Kidney (tissue), 14 donors: ENCODE measurements around the gene IBA57. TPM values are rescaled to one million over a fixed set of nuclear protein-coding genes. Genes with fewer than 3 reads are reported as not detected.

Experiments
- DNase-seq, 5 donors: peaks; one replicate each; pipeline ENCODE4 v3.0.0-alpha.2; 2013 to 2020
- FAIRE-seq: peaks from 2 replicates; lab custom pipeline; 2012; peaks lifted over from hg19 to GRCh38; lab: Jason Lieb, UNC
- H3K27ac ChIP-seq, 2 donors: one replicate each; pipeline ENCODE4 v1.7.0; 2013; ENCODE audit warnings: low read depth in 2 of 2, low read length in 2 of 2, inconsistent platforms in 1 of 2
- H3K27me3 ChIP-seq: one replicate; pipeline ENCODE4 v1.7.1; 2013; ENCODE audit warnings: low read length, inconsistent platforms; ENCODE audit not compliant: control insufficient read depth, insufficient read depth
- H3K36me3 ChIP-seq, 3 donors: one replicate each; pipeline versions ENCODE4 v1.7.0 to v1.7.1; 2013; ENCODE audit warnings: low read length in 3 of 3, control low read depth in 1 of 3, inconsistent platforms in 1 of 3; ENCODE audit not compliant: insufficient read depth in 3 of 3, control insufficient read depth in 2 of 3
- H3K4me1 ChIP-seq, 3 donors: one replicate each; pipeline versions ENCODE4 v1.7.0 to v1.7.1; 2013; ENCODE audit warnings: low read length in 3 of 3, inconsistent platforms in 1 of 3, low read depth in 1 of 3; ENCODE audit not compliant: control insufficient read depth in 2 of 3, insufficient read depth in 2 of 3
- H3K4me3 ChIP-seq, 3 donors: one replicate each; pipeline versions ENCODE4 v1.7.0 to v1.8.1; 2013; ENCODE audit warnings: low read length in 3 of 3, control low read depth in 1 of 3, inconsistent platforms in 1 of 3
- H3K9ac ChIP-seq, 3 donors: one replicate each; pipeline versions ENCODE4 v1.7.0 to v1.7.1; 2013; ENCODE audit warnings: low read length in 3 of 3, control low read depth in 1 of 3, inconsistent platforms in 1 of 3
- H3K9me3 ChIP-seq, 3 donors: one replicate each; pipeline versions ENCODE4 v1.7.0 to v1.7.1; 2013; ENCODE audit warnings: low read length in 3 of 3, control low read depth in 1 of 3, inconsistent platforms in 1 of 3; ENCODE audit not compliant: control insufficient read depth in 2 of 3, insufficient read depth in 1 of 3
- CTCF ChIP-seq: IDR thresholded peaks from 3 replicates; pipeline ENCODE4 v1.5.1; 2012; ENCODE audit warnings: mild to moderate bottlenecking, moderate library complexity, borderline replicate concordance; ENCODE audit not compliant: insufficient read depth; ENCODE audit errors: extremely low read depth
- intact Hi-C: fragments of 100-400 bp; cut with DNase I; formaldehyde crosslinking; loops from one replicate; pipeline ENCODE4 v1.11.1; 2022
- polyA plus RNA-seq: library from polyadenylated mRNA; stranded (reverse); fragments of 350-450 nt; fragmentation: Illumina TruSeq; extraction: RNeasy Lipid Tissue Mini Kit (QIAGEN cat#74804); gene quantifications from one replicate; pipeline ENCODE4 v1.2.3, GENCODE V29; 2014; ENCODE audit warnings: low read depth, low replicate concordance; ENCODE audit not compliant: insufficient read depth
- total RNA-seq: library from RNA; stranded (reverse); fragmentation: NEBNext Ultra II Directional; extraction: Animal tissue kit (Norgen Biotek cat#: 25700); gene quantifications from one replicate; pipeline ENCODE4 v1.2.1, GENCODE V29; 2021
- donor health status: control.
- donor health status: control.
- donor health status: control.
- donor health status: control.
- donor health status: control.
- donor health status: DM: yes; HTN: yes; CAD: no.
- donor health status: Normal renal cell carcinoma (clear cell type).

The IBA57 gene
- total and polyA plus RNA-seq, 2 donors from 2014 or later = 4.7 to 13.0 TPM

- DNase-seq = peak in 1 of 5 donors; percentile 33
- no peaks in the 10 kb centered on the region for H3K36me3 ChIP-seq
- TF ChIP-seq CTCF = no peak
- H3K27ac ChIP-seq = no peak overlapping the region
- no peak for FAIRE-seq
- no peaks in the 10 kb centered on the region for H3K27me3 ChIP-seq
- H3K9me3 ChIP-seq = no peaks in the 10 kb centered on the region
- intact Hi-C loops = no loop called here
- no peak overlapping the region for H3K9ac ChIP-seq
- H3K4me3 ChIP-seq = no peak overlapping the region
- H3K4me1 ChIP-seq = peaks cover 0 to 10% (median 0%) of the 10 kb centered on the region in 3 donors
Observed at GRCh38 chr1:228209657-228210056, 44.1 kb downstream of the IBA57 start.

- no peaks in the 10 kb centered on the region for H3K36me3 ChIP-seq
- intact Hi-C loops = no loop called here
- H3K27ac ChIP-seq = no peak overlapping the region
- peaks cover 0 to 10% (median 0%) of the 10 kb centered on the region in 3 donors for H3K4me1 ChIP-seq
- no peaks in the 10 kb centered on the region for H3K27me3 ChIP-seq
- no peak overlapping the region for H3K4me3 ChIP-seq
- TF ChIP-seq CTCF = no peak
- H3K9me3 ChIP-seq = no peaks in the 10 kb centered on the region
- no peak for FAIRE-seq
- H3K9ac ChIP-seq = no peak overlapping the region
- DNase-seq = no peak
Observed at GRCh38 chr1:228210076-228210651, 44.6 kb downstream of the IBA57 start.

- no peak for TF ChIP-seq CTCF
- FAIRE-seq (no peak), DNase-seq (no peak)
- no peak overlapping the region for H3K27ac ChIP-seq
- H3K4me1 ChIP-seq = peaks cover 0 to 10% (median 0%) of the 10 kb centered on the region in 3 donors
- intact Hi-C loops = no loop called here
- H3K9me3 ChIP-seq = no peaks in the 10 kb centered on the region
- H3K27me3 ChIP-seq = no peaks in the 10 kb centered on the region
- no peak overlapping the region for H3K4me3 ChIP-seq
- H3K9ac ChIP-seq = no peak overlapping the region
- no peaks in the 10 kb centered on the region for H3K36me3 ChIP-seq
Observed at GRCh38 chr1:228210712-228211530, 45.3 kb downstream of the IBA57 start.
